Right forelimb (tissue), 1 donor: ENCODE results near the gene LIPI.
"Not testable (repeated sequence)": the region's sequence is repeated elsewhere in the genome, so short reads cannot be mapped to it uniquely, and the experiment has no call there.

Experiments used
- DNase-seq: peaks from one replicate; pipeline ENCODE4 v3.0.0-alpha.2; 2018

Gene LIPI

DNA sequence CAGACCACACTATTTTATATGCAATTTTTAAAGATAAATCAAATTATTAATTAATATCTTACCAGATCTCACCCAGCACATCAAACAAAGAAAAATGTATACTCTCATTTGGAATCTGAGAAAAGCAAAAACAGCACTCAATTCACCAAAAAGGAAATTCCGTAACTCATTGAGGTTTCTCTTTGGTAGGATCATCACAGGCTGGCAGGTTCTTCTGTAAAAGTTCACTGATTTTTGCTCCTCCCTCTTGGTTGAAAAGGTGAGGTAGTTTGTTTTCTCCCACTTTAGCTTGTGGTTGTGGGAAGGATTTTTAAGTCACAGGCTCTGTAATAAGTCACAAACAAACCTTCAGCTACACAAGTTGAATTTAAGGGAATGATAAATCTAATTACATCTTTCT is at the start of gene LIPI:
Gene LIPI, minus strand, starts transcription at position 218 of the 400 bp plus-strand sequence. Its CDS starts 110 bp downstream, at position 108.
- no peak for DNase-seq

DNA sequence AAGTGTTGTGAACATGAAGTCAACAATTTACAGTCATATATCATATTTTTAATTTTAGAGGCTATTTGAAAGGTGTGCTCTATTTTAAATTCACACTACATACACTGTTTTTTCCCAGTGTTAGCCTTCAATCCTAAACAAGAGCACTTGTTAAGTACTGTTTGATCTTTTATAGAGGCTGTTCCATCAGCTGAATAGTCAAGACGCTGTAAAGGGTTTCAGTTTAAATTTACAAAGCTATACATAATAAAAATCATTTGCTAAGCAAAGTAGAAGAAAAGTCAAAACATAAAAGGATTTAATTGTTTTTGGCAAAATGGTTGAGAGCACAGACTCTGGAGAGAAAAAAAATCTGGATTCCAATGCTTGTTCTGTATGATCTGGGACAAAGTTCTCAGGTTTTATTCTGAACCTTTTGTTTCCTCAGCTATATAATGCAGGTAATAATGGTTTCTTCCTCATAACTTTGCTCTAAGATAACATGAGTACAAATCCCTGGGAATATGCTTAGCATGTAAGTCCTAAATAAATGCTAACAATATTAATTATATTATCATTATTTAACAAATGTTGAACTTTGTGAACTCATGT is 49.5 kb upstream of the LIPI start:
- no peak for DNase-seq

DNA sequence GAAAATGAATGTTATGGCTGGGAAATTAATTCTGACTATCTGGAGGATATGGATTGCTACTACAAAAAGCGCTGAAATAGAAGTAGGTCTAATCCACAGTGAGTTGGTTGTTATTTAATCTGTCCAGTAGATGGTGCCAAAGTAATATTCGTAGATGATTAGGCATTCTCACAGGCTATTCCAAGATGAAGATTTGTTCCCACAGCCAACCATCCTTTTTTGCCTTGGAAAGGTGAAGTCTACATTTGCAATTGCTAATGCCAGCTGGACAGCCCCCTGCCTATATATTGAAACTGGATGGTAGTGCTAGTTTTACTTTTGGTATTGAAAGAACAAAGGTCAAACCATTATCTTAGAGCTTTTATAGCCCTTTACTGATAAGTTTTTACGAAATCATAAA is 49.0 kb upstream of the LIPI start:
- no peak for DNase-seq

DNA sequence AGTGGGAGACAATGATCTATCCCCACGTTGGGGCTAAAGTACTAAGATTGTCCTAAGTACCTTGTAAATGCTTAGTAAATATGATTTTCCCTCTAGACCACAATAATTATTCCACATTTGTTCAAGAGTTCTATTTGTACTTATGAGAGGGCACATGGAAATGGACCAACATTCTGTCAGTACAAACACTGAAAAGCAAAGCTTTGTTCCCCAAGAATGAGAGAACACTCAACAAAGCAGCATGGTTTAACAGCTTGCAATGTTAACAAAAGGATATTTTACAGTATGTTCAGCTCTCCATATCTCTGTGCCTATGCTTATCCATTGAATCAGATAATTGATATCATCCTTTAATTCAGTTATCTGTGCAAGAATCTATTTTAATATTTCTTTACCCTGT is 40.6 kb upstream of the LIPI start:
- DNase-seq = no peak

DNA sequence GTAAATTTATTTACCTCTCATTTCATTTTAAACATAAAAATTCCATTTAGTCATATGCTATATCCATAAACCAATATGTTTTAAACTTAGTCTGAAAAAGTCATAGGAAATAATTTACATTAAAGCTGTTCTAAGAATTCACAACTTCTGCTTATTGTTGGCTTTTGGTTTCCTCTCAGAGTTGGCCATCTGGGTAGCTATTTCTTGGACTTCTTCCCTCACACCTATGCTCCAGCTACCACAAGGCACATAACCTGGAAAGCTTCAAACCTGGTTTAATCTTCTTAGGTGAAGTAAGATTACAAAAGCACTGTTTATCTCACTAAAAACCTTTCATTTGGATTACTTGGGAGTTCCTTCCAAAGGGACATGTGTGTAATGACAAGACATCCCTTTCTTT is 35.0 kb upstream of the LIPI start:
- DNase-seq = no peak

DNA sequence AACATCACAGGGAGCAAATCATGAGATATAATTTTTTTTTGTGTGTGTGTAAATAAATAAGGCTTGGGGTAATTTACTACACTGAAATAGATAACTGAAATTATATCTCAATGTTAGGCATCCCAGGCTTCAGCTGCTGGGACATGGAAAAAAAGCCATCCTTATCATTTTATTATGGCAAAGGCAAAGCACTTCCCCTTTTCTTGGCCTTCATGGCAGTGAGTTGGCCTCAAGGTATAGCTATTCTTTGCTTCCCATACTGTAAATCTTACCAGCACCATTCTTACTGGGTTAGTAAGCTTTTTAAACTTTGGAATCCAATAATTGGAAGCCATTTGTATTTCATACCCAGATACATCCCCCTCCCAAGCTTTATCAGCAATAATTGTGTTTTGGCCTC is 34.2 kb upstream of the LIPI start:
- DNase-seq = no peak

DNA sequence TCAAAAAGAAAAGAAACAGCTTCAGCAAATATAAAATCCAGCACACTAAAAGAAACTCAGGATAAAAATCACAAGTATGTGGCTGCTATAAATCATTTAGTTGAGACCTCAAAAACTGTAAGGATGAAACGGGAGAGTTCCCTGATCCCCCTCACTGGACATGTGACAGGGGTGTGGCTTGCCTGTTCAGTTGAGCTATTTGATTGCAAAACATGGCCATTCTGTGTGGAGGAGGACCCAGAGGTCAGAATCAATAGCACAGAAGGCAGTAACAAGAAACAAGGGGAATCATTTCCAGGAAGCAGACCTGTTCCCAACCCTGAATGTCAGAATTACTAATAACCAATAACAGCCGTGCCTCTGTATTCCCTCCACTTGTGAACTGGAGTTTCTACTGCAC is 33.1 kb upstream of the LIPI start:
- no peak for DNase-seq

DNA sequence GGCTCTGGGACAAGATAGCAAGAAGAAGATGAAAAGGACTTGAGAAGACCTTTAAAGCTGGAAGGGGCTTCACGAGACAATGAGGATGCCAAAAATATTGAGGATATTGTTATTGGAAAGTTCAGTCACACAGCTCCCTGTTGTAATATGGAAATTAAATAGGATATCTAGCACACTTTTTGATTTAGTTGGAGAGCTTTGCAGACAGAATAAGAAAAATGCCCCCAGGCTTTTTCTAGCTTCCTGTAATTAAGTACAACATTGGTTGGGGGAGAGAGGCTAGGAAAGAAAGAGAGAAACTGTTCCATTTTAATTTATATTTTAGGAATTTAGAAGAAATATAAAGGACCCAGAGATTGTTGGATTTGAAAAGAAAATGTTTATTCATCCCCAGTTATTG is 32.7 kb upstream of the LIPI start:
- DNase-seq = no peak

DNA sequence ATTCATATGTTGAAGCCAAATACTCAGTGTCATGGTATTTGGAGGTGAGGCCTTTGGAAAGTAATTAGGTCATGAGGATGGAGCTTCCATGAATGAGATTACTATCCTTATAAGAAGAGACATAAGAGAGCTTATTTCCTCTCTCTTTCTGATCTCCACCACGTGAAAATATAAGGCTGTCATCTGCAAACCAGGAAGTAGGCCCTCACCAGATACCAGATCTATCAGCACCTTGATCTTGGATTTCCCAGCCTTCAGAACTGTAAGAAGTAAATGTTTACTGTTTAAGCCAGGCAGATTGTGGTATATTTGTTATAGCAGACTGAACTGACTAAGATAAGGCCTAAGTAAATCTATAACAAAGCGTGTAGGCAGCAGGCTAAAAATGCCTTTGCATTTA is 30.5 kb upstream of the LIPI start:
- no peak for DNase-seq

DNA sequence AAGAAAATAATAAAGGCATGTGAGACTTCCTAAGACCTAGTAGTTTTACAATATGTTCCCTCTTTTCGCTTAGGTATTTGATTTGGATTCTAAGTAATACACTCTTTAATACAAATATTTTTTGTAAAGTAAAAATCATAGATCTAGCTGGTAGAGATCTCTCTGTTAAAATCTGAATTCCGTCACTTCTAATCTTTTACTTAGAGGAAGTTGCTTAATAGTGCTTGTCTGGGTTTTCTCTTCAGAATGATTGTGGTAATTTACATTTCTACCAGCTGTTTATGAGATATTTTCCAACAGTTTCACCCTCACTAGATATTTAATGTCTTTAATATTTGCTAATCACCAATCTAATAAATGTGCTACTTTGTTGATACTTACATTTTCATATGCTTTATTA is 28.5 kb upstream of the LIPI start:
- DNase-seq = no peak

DNA sequence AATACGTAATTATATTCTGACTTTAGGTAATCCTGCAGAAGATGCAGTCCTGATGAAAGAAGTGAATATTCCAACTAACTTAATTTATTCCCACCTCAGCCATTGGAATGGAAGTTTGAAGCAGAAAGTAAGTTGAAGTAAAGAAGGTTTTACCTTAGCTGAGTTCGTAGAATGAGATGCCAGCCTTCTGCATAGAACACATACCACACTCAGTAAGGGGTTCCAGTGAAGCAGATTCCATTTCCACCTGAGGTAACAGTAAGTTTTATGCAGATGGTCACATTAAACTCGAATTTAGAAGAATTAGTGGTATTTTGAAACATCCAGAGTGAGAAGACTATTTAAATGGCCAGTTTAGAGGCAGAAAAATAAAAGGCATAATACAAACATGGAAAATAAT is 25.4 kb upstream of the LIPI start:
- no peak for DNase-seq

DNA sequence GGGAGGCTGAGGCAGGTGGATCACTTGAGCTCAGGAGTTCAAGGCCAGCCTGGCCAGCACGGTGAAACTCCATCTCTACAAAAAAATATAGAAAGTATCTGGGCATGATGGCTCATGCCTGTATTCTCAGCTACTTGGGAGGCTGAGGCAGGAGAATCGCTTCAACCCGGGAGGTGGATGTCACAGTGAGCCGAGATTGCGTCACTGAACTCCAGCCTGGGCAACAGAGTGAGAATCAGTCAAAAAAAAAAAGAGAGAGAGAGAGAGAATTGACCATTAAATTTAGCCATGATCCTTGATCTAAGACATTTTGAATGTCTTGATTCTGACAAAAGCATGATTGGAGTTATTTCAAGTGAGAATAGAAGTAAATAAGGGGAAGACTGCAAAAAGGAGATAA is 24.3 kb upstream of the LIPI start:
- no peak for DNase-seq

DNA sequence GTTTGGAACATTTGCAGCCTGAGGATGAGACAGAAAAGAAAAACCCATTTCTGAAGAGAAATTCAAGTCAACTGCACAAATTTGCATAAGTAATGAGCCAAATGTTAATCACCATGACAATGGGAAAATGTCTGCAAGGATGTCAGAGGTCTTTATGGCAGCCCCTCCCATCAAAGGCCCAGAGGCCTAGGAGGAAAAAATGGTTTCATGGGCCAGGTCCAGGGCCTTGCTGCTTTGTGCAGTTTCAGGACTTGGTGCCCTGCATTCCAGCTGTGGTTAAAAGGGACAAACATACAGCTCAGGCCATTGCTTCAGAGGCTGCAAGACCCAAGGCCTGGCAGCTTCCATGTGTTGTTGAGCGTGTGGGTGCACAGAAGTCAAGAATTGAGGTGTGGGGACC is 18.6 kb upstream of the LIPI start:
- no peak for DNase-seq

DNA sequence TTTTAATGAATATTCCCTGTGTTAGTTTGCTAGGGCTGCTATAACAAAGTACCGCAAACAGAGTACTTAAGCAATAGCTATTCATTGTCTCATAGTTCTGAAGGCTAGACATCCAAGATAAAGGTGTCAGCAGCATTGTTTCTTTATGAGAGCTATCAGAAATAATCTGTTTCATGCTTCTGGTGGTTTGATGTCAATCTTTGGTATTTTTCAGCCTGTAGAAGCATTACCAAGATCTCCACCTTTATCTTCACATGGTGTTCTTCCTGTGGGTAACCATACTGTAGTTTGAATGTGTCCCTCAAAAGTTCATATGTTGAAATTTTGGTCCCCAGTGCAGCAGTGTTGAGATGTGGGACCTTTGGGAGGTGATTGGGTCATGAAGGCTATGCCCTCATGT is 12.6 kb upstream of the LIPI start:
- no peak for DNase-seq

DNA sequence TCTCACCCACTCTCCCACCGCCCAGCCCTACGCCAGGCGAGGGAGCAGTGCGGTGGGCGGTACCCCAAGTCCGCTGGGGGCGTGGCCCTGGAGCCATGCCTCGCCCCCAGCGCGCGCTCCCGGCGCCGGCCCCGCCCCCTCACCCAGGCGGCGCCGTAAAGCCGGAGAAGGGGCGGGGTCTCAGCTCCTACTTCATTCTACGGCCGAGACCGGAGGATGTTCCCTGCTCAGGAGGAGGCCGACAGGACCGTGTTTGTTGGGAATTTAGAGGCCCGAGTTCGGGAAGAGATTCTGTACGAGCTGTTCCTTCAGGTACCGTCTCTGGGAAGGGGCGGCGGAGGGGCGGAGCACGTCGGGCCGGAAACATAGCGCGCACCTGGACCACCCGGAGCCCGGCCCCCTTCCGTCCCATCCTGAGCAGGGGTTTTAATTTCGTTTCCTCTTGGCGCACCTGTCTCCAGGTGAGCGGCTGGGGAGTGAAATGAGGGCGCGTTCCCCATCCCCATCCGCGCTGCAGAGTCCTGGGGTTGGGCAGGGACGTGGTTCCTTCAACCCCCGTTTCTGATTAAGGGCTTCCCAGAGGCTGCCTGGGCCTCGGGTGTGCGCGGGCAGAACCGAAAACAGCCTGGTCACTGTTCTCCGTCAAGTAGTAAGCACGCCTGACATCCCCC is 5.4 kb upstream of the LIPI start, which contains the start of gene RBM11:
Gene RBM11, plus strand, starts transcription at position 187 of the 671 bp plus-strand sequence. Its CDS starts 30 bp downstream, at position 217.
- DNase-seq = peak; percentile 69

DNA sequence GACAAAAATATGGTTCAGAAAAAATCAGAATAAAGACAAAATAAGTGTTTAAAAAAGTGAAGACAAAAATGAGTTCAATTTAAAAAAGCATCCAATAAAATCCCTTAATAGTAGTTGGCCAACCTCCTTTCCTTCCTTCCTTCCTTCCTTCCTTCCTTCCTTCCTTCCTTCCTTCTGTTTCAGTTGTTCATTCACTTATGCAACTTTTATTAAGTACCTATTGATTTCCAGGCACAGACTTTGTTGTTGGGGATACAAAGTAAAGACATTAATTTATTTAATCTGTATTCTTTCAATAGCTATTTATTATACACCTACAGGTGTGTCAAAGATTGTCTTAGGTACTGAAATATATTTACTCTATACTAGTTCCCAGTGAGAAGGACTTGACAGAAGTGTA is 2.4 kb upstream of the LIPI start:
- DNase-seq = no peak

DNA sequence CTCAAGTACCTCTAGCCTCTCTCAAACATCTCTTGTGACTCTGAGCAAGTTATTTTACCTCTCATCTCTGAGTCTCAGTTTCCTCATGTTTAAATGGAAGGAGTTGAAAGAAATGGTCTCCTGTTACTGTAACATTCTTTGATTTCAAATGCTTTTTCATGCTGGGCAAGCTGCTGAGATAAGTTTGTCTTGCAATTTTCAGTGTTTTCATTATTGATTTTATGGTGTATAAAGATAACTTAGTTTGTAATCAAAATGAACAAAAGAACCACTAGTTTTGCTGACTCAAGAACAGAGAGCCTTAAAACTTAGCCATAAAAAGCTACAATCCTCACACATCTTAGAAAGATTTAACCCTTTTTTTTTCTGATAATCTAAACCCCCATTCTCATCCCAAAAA is 4.5 kb downstream of the LIPI start:
- no peak for DNase-seq

DNA sequence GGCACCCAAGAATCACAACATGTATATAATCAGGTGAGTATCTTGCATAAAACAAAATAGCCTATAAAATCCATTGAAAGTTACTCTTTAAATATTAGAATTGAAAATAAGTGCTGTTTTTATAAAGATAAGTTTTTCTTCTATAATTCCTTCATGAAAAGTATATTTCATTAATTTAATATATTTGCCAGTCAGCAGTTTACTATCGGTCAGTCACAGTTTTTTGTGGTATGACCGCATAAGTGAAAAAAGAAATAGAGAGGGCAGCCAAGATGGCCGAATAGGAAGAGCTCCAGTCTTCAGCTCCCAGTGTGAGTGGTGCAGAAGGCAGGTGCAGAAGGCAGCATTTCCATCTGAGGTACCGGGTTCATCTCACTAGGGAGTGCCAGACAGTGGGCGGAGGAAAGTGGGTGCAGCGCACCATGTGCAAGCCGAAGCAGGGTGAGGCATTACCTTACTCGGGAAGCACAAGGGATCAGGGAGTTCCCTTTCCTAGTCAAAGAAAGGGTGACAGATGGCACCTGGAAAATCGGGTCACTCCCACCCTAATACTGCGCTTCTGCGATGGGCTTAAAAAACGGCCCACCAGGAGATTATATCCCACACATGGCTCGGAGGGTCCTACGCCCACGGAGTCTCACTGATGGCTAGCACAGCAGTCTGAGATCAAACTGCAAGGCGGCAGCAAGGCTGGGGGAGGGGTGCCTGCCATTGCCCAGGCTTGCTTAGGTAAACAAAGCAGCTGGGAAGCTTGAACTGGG is 44.1 kb downstream of the LIPI start:
- not testable (repeated sequence) for DNase-seq

DNA sequence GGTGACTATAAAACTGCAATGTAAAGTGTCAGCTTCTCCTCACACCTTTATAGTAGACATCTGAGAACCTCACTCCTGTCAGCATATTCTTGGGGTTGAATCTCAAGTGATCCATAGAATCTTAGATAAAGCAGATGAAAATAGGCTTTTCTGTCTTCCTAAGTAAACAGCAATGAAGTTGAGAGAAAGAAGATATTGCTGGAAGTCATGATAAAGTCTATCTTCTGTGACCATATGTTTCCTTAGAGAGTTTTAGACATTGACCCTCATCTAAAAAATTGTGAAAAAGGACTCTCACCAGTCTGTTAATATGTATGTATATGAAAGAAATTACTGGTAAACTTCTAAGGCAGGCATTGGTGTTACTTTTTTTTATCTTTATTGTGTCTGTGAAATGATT is 66.8 kb downstream of the LIPI start:
- no peak for DNase-seq

DNA sequence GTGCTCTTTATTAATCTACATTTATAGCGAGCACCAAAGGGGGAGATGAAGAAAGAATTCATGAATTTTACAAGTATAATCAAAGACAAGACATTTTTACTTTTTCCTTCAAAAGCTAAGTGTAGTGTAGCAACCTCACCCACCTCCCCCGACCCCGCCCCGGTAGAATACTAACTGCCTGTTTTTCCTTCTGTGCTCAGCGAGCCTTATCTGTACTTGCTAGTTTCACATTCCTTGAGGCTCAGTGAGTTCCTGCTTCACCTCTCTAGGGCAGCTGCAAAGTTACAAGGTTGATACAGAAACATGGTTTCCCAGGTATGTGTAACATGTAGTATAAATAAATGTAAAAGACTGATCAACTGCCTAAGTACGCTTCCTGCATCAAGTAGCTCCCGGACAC is 86.5 kb downstream of the LIPI start:
- no peak for DNase-seq

DNA sequence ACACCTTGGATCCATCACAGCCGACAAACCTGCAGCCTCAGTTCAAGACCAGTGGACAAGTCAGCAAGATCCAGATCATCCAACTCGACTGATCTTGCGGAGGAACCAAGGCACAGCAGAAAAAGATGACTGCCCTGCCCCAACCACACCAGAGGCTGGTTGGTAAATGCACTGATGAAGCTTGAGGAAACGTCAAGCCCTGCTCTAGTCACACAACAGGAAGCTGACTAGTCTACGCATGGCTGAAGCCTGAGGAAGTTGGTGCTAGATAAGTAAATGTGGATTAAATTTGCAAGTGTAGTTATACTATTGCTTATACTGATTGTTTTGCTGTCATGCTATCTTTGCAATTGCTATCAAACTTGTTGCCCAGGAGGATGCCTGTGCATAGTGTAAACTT is 89.0 kb downstream of the LIPI start:
- no peak for DNase-seq

DNA sequence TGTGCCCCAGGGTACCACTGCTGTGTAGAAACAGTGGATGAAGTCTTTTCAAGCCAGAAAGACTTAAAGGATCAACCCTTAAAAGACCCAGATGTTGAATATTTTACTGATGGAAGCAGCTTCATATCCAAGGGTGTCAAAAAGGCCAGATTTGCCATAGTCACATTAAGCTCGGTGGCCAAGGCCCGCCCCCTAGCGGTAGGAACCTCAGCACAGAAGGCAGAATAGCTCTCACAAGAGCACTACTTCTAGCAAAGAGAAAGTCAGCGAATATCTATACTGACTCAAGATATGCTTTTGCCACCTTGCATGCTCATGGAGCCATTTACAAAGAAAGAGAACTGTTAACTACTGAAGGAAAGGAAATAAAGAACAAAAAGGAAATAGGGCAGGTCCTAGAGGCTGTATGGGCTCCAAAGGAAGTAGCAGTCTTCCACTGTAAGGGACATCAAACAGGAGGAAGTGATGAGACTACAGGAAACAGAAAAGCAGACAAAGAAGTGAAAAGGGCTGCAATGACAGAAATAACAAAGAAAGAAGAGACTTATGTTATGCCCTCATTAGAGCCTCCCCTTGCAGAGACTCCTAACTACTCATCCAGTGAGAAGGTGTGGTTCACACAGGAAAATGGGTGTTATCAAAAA is 90.5 kb downstream of the LIPI start:
- no peak for DNase-seq

DNA sequence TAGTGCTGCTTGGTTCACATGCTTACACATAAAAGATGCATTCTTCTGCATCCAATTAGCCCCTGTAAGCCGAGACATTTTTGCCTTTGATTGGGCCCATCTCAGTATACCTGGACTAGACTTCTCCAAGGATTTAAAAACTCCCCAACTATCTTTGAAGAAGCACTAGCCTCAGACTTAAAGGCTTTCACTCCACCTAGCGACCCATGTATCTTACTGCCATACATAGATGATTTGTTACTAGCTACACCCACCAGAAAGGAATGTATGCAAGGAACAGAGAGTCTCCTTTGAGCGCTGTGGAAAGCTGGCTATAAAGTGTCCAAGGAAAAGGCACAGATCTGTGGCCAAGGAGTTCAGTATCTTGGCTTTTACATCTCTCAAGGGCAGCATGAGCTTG is 91.7 kb downstream of the LIPI start:
- no peak for DNase-seq

DNA sequence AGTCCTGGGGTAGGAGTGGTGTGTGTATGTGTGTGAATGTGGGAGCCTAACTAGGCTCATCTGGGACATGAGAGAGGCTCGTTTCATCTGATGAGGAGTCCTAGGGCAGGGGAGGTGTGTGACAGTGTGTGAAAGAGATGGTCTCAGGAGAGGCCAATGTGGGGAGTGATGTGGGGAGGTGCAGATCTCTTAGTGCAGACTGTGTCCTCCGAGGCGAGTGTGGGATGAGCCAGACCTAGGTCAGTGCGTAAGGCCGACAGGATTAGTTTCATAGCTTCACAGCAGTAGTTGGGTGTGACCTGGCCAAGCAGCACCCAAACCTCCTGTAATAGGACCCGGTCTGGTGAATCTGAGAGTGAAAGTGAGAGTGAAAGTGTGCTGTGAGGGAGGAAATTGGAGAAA is 94.7 kb downstream of the LIPI start:
- DNase-seq = no peak
